HepG2 (cell line): ENCODE data around the gene CALD1. TPM values are rescaled to one million over a fixed set of nuclear protein-coding genes. Genes with fewer than 3 reads are reported as not detected.

Source experiments
- AGO2 ChIP-seq: fragments of 200-400 bp; formaldehyde crosslinking; optimal IDR thresholded peaks from 2 replicates; pipeline ENCODE3; 2017; ENCODE audit warnings: mild to moderate bottlenecking, low read depth, low read length, moderate library complexity
- AHDC1 ChIP-seq: sonication (generic); formaldehyde crosslinking; IDR thresholded peaks from 2 replicates; pipeline ENCODE4 v1.5.1; 2020; ENCODE audit warnings: mild to moderate bottlenecking, missing genetic modification reagents, borderline replicate concordance
- ATF4 ChIP-seq, 2 experiments: fragments of 450-650 bp in 1 of 2; sonication (generic) in 1 of 2; formaldehyde crosslinking; IDR thresholded peaks; 2 replicates each; pipeline versions ENCODE4 v1.5.0 to v1.8.0; 2020 to 2022; ENCODE audit warnings: mild to moderate bottlenecking in 1 of 2, missing genetic modification reagents in 1 of 2
- BHLHE40 ChIP-seq: IDR thresholded peaks from 2 replicates; pipeline ENCODE4 v1.6.1; 2011; ENCODE audit warnings: low read length, improper control_type of control experiment
- CEBPB ChIP-seq: IDR thresholded peaks from 2 replicates; pipeline ENCODE4 v1.6.1; 2011; ENCODE audit warnings: low read depth, low read length, improper control_type of control experiment, borderline replicate concordance
- FOXA3 ChIP-seq: IDR thresholded peaks from 2 replicates; pipeline ENCODE4 v1.6.1; 2016; ENCODE audit warnings: missing genetic modification reagents, missing compliant biosample characterization
- KDM1A ChIP-seq: IDR thresholded peaks from 2 replicates; pipeline ENCODE4 v1.6.1; 2016; ENCODE audit warnings: missing compliant biosample characterization
- RCOR2 ChIP-seq: IDR thresholded peaks from 2 replicates; pipeline ENCODE4 v1.6.1; 2016; ENCODE audit warnings: missing biosample characterization, missing genetic modification reagents
- ZFP36L2 ChIP-seq: sonication (generic); formaldehyde crosslinking; IDR thresholded peaks from 2 replicates; pipeline ENCODE4 v1.4.0; 2020; ENCODE audit warnings: missing genetic modification reagents
- ZNF3 ChIP-seq: IDR thresholded peaks from 2 replicates; pipeline ENCODE4 v1.7.0; 2017; ENCODE audit warnings: inconsistent platforms
- ZNF501 ChIP-seq: sonication (generic); formaldehyde crosslinking; IDR thresholded peaks from 2 replicates; pipeline ENCODE4 v1.5.1; 2020; ENCODE audit warnings: mild to moderate bottlenecking, moderate library complexity, missing genetic modification reagents
- ZNF510 ChIP-seq: sonication (generic); formaldehyde crosslinking; IDR thresholded peaks from 2 replicates; pipeline ENCODE4 v1.4.0; 2020; ENCODE audit warnings: low read depth, mild to moderate bottlenecking, missing genetic modification reagents
- ZNF576 ChIP-seq: sonication (generic); formaldehyde crosslinking; IDR thresholded peaks from 2 replicates; pipeline ENCODE4 v1.4.0; 2020; ENCODE audit warnings: mild to moderate bottlenecking, missing genetic modification reagents
- ZNF691 ChIP-seq: sonication (generic); formaldehyde crosslinking; IDR thresholded peaks from 2 replicates; pipeline ENCODE4 v1.4.0; 2020; ENCODE audit warnings: missing genetic modification reagents, low read depth, mild to moderate bottlenecking, borderline replicate concordance
- ZNF770 ChIP-seq: sonication (generic); formaldehyde crosslinking; IDR thresholded peaks from 2 replicates; pipeline ENCODE4 v1.5.0; 2020; ENCODE audit warnings: mild to moderate bottlenecking, missing genetic modification reagents
- ZSCAN9 ChIP-seq: IDR thresholded peaks from 2 replicates; pipeline ENCODE4 v1.6.1; 2016; ENCODE audit warnings: borderline replicate concordance
- polyA plus RNA-seq, 8 experiments: library from polyadenylated mRNA; depleted of rRNA in 3 of 8; stranded (reverse) in 7 of 8; unstranded in 1 of 8; fragments of >200 nt; fragmentation: Illumina TruSeq in 4 of 8; extraction: Trizol in 4 of 8; gene quantifications; 2 replicates each; pipeline versions ENCODE4 v1.2.1 to v1.2.3, GENCODE V29; 2011 to 2016; ENCODE audit warnings: low read depth in 4 of 8, missing spikeins in 1 of 8, mixed read lengths in 1 of 8; ENCODE audit not compliant: insufficient read depth in 1 of 8
- total RNA-seq, 5 experiments: library from RNA; depleted of rRNA; stranded (reverse); fragments of >200 nt; fragmentation: Illumina TruSeq; extraction: Trizol; gene quantifications; 2 replicates each; pipeline ENCODE4 v1.2.3, GENCODE V29; 2016; ENCODE audit warnings: low read depth in 1 of 5

The CALD1 gene
- total and polyA plus RNA-seq, 2 of the 13 experiments (the other 11 are each of a cell fraction or from before 2014, with no cell fraction given): 53.0 to 112 TPM

GRCh38 chr7:134891696-134892678 lies 112.6 kb downstream of the CALD1 start (continued):
- peak; percentile 51; the same call in 1 of the 2 replicates for TF ChIP-seq AHDC1 (CRISPR knock-in tag)
- peak in 1 of 2 experiments; percentile 6; a peak in 1 of 4 replicates for TF ChIP-seq ATF4 (CRISPR knock-in tag; IDR thresholded peaks at IDR 0.05)
- TF ChIP-seq KDM1A: 0 out of 2 replicates have a peak, but pooled peaks have one; percentile 55
- no peak; the same call in 1 of the 2 replicates for TF ChIP-seq ZSCAN9 (CRISPR knock-in tag)
- no peak for TF ChIP-seq ZNF576
- TF ChIP-seq ZNF3 (CRISPR knock-in tag): no peak
- TF ChIP-seq ZNF770 (CRISPR knock-in tag): no peak; the same call in 1 of the 2 replicates
- TF ChIP-seq ZNF691 (CRISPR knock-in tag): no peak
- peak; percentile 93 for TF ChIP-seq CEBPB
- TF ChIP-seq ZNF501 (CRISPR knock-in tag): no peak
- 0 out of 2 replicates have a peak, but pooled peaks have one; percentile 13 for TF ChIP-seq BHLHE40
- TF ChIP-seq ZNF510 (CRISPR knock-in tag): no peak
- no peak for TF ChIP-seq AGO2
- no peak for TF ChIP-seq ZFP36L2
- TF ChIP-seq FOXA3 (CRISPR knock-in tag): peak; percentile 97
- no peak for TF ChIP-seq RCOR2 (CRISPR knock-in tag)
